GM19452 (cell line): ENCODE data around the gene HID1.
"Not testable (repeated sequence)": the region's sequence is repeated elsewhere in the genome, so short reads cannot be mapped to it uniquely, and the experiment has no call there.

Experiments
- ATAC-seq: cut with Tn5 transposase; IDR thresholded peaks from one replicate; pipeline ENCODE4 v1.9.1; 2021; ENCODE audit not compliant: unreplicated experiment

HID1 gene

GRCh38 chr17:74972107-74972972, at the start of gene HID1:
Gene HID1, minus strand, starts transcription at chr17:74972759. Its CDS starts 103 bp downstream, at chr17:74972656.
- no peak for ATAC-seq

- no peak for ATAC-seq
Observed at GRCh38 chr17:75020331-75021110, 48.0 kb upstream of the HID1 start.

- no peak for ATAC-seq
Observed at GRCh38 chr17:75019710-75020109, 47.2 kb upstream of the HID1 start.

GRCh38 chr17:75019146-75019545, 46.6 kb upstream of the HID1 start:
- ATAC-seq: no peak

- ATAC-seq: no peak
Observed at GRCh38 chr17:75013092-75013559, 40.6 kb upstream of the HID1 start.

- ATAC-seq: peak; percentile 89
Observed at GRCh38 chr17:75012346-75013091, 40.0 kb upstream of the HID1 start, which contains the start of gene MRPL58. Gene MRPL58, plus strand, starts transcription at chr17:75012670. Its CDS starts 17 bp downstream, at chr17:75012687.

GRCh38 chr17:75012096-75012345, 39.5 kb upstream of the HID1 start:
- no peak for ATAC-seq

GRCh38 chr17:75011401-75012095, 39.0 kb upstream of the HID1 start:
- ATAC-seq: no peak

GRCh38 chr17:75010683-75011400, 38.3 kb upstream of the HID1 start:
- no peak for ATAC-seq

- no peak for ATAC-seq
Observed at GRCh38 chr17:75009139-75009724, 36.7 kb upstream of the HID1 start.

- ATAC-seq: no peak
Observed at GRCh38 chr17:75008373-75008772, 35.8 kb upstream of the HID1 start.

GRCh38 chr17:75006653-75007052, 34.1 kb upstream of the HID1 start:
- no peak for ATAC-seq

- not testable (repeated sequence) for ATAC-seq
Observed at GRCh38 chr17:75006084-75006483, 33.5 kb upstream of the HID1 start.

- no peak for ATAC-seq
Observed at GRCh38 chr17:75005291-75005690, 32.7 kb upstream of the HID1 start.

- no peak for ATAC-seq
Observed at GRCh38 chr17:75004371-75004770, 31.8 kb upstream of the HID1 start.

- ATAC-seq: no peak
Observed at GRCh38 chr17:75003957-75004355, 31.4 kb upstream of the HID1 start.

GRCh38 chr17:75003070-75003956, 30.8 kb upstream of the HID1 start:
- no peak for ATAC-seq

- no peak for ATAC-seq
Observed at GRCh38 chr17:75001915-75002843, 29.6 kb upstream of the HID1 start.
